WTC11 (cell line): Measurements from ENCODE around the gene RHBDD1.

Experiments
- ATF2 ChIP-seq: sonication (generic); formaldehyde crosslinking; IDR thresholded peaks from 2 replicates; pipeline ENCODE4 v1.8.1; 2022; ENCODE audit warnings: low read depth, missing genetic modification reagents, borderline replicate concordance
- ZNF121 ChIP-seq: sonication (generic); formaldehyde crosslinking; IDR thresholded peaks from 2 replicates; pipeline ENCODE4 v1.8.0; 2023; ENCODE audit warnings: missing genetic modification reagents

GRCh38 chr2:226953826-226954225, 118.0 kb downstream of the RHBDD1 start:
- TF ChIP-seq ATF2 (CRISPR knock-in tag), result no peak
- no peak for TF ChIP-seq ZNF121 (CRISPR knock-in tag)
